K562 (cell line): ENCODE results near the gene TTLL8. TPM values are rescaled to one million over a fixed set of nuclear protein-coding genes. Genes with fewer than 3 reads are reported as not detected.

Experiments
- BRCA1 ChIP-seq, 2 experiments: fragments of 450-650 bp in 1 of 2; sonication (generic) in 1 of 2; formaldehyde crosslinking in 1 of 2; IDR thresholded peaks; 2 replicates each; pipeline versions ENCODE4 v1.5.0 to v1.6.1; 2017 to 2020; ENCODE audit warnings: mild to moderate bottlenecking in 1 of 2, missing genetic modification reagents in 1 of 2
- CHD7 ChIP-seq: fragments of 200-600 bp; sonication (generic); IDR thresholded peaks from one replicate; pipeline ENCODE4 v1.6.1; 2012; ENCODE audit warnings: mild to moderate bottlenecking, low read depth, low read length, inconsistent platforms
- DDX20 ChIP-seq: fragments of 450-650 bp; IDR thresholded peaks from 2 replicates; pipeline ENCODE4 v1.6.1; 2016; ENCODE audit warnings: missing genetic modification characterization, low read depth, mild to moderate bottlenecking, missing compliant biosample characterization, moderate library complexity
- GABPA ChIP-seq: fragments of 200-800 bp; sonication (Bioruptor generic); conservative IDR thresholded peaks from 2 replicates; pipeline ENCODE4 v1.6.1; 2016; ENCODE audit warnings: low read depth, missing genetic modification characterization, missing compliant biosample characterization
- HBP1 ChIP-seq: fragments of 450-650 bp; formaldehyde crosslinking; IDR thresholded peaks from 2 replicates; pipeline ENCODE4 v1.4.0; 2022; ENCODE audit warnings: missing genetic modification characterization
- PCBP2 ChIP-seq: fragments of 200-400 bp; formaldehyde crosslinking; IDR thresholded peaks from 2 replicates; pipeline ENCODE4 v1.6.1; 2018; ENCODE audit warnings: low read length, low read depth, mild to moderate bottlenecking, moderate library complexity; ENCODE audit not compliant: poor library complexity, severe bottlenecking
- RBM39 ChIP-seq: fragments of 200-400 bp; formaldehyde crosslinking; optimal IDR thresholded peaks from 2 replicates; pipeline ENCODE3; 2018; ENCODE audit warnings: low read depth, low read length
- TBL1XR1 ChIP-seq, 2 experiments: IDR thresholded peaks; 2 replicates each; pipeline ENCODE4 v1.6.1; 2012; ENCODE audit warnings: improper control_type of control experiment in 2 of 2, low read length in 2 of 2, mild to moderate bottlenecking in 1 of 2
- ZNF316 ChIP-seq: fragments of 450-650 bp; IDR thresholded peaks from 2 replicates; pipeline ENCODE4 v1.6.1; 2016
- polyA plus RNA-seq, 8 experiments: library from polyadenylated mRNA; depleted of rRNA in 4 of 8; stranded (reverse) in 5 of 8; unstranded in 3 of 8; fragments of >200 nt; fragmentation: Nextera tagmentation in 2 of 8; fragmentation: Illumina TruSeq in 1 of 8; extraction: Ambion mirVana in 2 of 8; extraction: Trizol in 1 of 8; gene quantifications; 2 replicates each; pipeline versions ENCODE4 v1.2.1 to v1.2.3, GENCODE V29; 2011 to 2014; ENCODE audit warnings: inconsistent platforms in 1 of 8, missing spikeins in 1 of 8
- total RNA-seq, 7 experiments: library from RNA; depleted of rRNA in 6 of 7; stranded (reverse); fragments of >200 nt in 6 of 7; fragmentation: Illumina TruSeq in 2 of 7; extraction: Trizol in 2 of 7; gene quantifications; 2 replicates each; pipeline versions ENCODE4 v1.2.1 to v1.2.3, GENCODE V29; 2011 to 2021; ENCODE audit warnings: low replicate concordance in 1 of 7
- TF ChIP-seq, protein P1 (sequence below): fragments of 450-650 bp; IDR thresholded peaks from 2 replicates; pipeline ENCODE4 v1.7.1; 2018; ENCODE audit warnings: mild to moderate bottlenecking, low read depth; ENCODE audit not compliant: partially characterized antibody

TTLL8 gene
- total and polyA plus RNA-seq, 9 of the 15 experiments (the other 6 are each of a cell fraction or from before 2014, with no cell fraction given) = not detected

DNA sequence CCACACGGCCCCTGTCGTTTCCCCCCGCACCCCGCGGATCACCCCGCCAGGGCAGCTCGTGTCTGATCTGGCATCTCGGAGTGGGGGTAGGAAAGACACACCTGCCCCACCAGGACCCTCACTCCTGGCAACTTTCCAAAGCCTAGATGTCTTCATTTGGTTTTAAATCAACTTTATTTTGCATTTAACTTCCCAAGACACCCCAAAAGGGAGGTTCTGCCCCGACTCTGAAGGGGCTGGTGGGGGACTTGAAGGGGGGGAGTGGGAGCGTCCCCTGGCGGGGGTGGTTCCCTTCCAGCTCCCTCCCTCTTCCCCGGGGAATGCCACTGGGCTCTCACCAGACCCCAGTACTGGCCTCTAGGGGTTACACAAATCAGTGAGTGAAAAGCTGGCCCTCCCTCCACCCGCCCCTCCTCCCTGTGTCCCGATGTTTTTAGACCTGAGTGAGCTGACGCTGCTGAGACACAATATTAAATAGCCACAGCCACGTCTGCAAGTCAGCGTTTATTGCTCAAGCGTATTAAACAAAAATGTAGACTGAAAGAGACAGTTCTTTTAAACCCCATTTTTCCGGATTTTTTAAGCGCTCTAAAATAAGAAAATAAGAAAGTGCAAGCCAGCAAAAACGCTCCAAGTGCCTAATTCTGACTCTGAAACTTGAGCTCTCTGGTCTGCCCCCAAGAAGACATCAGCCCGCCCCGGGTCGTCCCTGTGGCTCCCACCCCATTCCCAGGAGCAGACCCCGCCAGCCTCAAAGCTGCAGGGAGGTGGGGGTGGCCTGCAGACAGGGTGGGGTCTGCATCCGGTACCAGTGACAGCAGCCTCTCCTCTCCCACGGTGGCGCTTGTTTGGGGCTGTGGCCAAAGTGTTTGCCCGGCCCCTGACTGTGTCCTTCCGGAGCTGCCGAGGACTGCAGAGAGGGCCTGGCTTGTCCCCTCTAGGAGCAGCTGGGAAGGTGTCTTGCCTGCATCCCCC is 1.1 kb upstream of the TTLL8 start (continued):
- TF ChIP-seq, protein P1, sequence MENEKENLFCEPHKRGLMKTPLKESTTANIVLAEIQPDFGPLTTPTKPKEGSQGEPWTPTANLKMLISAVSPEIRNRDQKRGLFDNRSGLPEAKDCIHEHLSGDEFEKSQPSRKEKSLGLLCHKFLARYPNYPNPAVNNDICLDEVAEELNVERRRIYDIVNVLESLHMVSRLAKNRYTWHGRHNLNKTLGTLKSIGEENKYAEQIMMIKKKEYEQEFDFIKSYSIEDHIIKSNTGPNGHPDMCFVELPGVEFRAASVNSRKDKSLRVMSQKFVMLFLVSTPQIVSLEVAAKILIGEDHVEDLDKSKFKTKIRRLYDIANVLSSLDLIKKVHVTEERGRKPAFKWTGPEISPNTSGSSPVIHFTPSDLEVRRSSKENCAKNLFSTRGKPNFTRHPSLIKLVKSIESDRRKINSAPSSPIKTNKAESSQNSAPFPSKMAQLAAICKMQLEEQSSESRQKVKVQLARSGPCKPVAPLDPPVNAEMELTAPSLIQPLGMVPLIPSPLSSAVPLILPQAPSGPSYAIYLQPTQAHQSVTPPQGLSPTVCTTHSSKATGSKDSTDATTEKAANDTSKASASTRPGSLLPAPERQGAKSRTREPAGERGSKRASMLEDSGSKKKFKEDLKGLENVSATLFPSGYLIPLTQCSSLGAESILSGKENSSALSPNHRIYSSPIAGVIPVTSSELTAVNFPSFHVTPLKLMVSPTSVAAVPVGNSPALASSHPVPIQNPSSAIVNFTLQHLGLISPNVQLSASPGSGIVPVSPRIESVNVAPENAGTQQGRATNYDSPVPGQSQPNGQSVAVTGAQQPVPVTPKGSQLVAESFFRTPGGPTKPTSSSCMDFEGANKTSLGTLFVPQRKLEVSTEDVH = no peak
- peak; percentile 80 for TF ChIP-seq ZNF316
- TF ChIP-seq RBM39 = no peak
- no peak for TF ChIP-seq DDX20 (tag)
- no peak for TF ChIP-seq TBL1XR1 (IDR thresholded peaks at IDR 0.05; ENCODE audit: low read length in 2 of 2)
- TF ChIP-seq CHD7 = no peak
- TF ChIP-seq GABPA (tag) = no peak
- TF ChIP-seq BRCA1 (IDR thresholded peaks at IDR 0.05) = no peak
- TF ChIP-seq BRCA1 (CRISPR knock-in tag; IDR thresholded peaks at IDR 0.05) = no peak
- TF ChIP-seq HBP1 (CRISPR knock-in tag) = no peak
- TF ChIP-seq PCBP2 = no peak
